Cardiac muscle cell (in vitro differentiated cells and primary cell): Measurements from ENCODE around the gene RING1. TPM values are rescaled to one million over a fixed set of nuclear protein-coding genes. Genes with fewer than 3 reads are reported as not detected.

Experiments
- DNase-seq, 2 donors: peaks; one replicate each; pipeline versions ENCODE4 v3.0.0 to v3.0.0-alpha.2; 2010 to 2017; ENCODE audit warnings: low read depth in 1 of 2, low spot score in 1 of 2
- H3K27ac ChIP-seq: fragments of 200-600 bp; sonication (generic); 2 replicates; pipeline ENCODE4 v1.5.1; 2016
- H3K27me3 ChIP-seq: fragments of 200-600 bp; sonication (generic); 2 replicates; pipeline ENCODE4 v1.6.0; 2016; ENCODE audit warnings: control low read depth
- H3K36me3 ChIP-seq: fragments of 200-600 bp; sonication (generic); 2 replicates; pipeline ENCODE4 v1.5.1; 2016; ENCODE audit warnings: control low read depth
- H3K4me1 ChIP-seq: fragments of 200-600 bp; sonication (generic); 2 replicates; pipeline ENCODE4 v1.8.1; 2017; ENCODE audit warnings: low read depth, mild to moderate bottlenecking, mixed run types
- H3K4me3 ChIP-seq: fragments of 200-600 bp; sonication (generic); 2 replicates; pipeline ENCODE4 v1.5.1; 2016; ENCODE audit warnings: mild to moderate bottlenecking
- H3K9me3 ChIP-seq: fragments of 200-600 bp; sonication (generic); 2 replicates; pipeline ENCODE4 v1.5.1; 2017; ENCODE audit warnings: low read depth, mild to moderate bottlenecking, control low read depth
- polyA plus RNA-seq: library from polyadenylated mRNA; unstranded; fragments of >200 nt; fragmentation: Nextera tagmentation; extraction: Ambion mirVana; gene quantifications from 2 replicates; pipeline ENCODE4 v1.2.1, GENCODE V29; 2016
- total RNA-seq: library from RNA; depleted of rRNA; stranded (reverse); fragments of >200 nt; gene quantifications from 2 replicates; pipeline ENCODE4 v1.2.3, GENCODE V29; 2016
- TF ChIP-seq, protein P1 (sequence below): IDR thresholded peaks from 2 replicates; pipeline ENCODE4 v1.5.1; 2012; ENCODE audit warnings: low read depth, mild to moderate bottlenecking, low read length

Gene RING1
- total and polyA plus RNA-seq, 2 experiments from 2014 or later, result 37.0 to 42.1 TPM

- H3K27me3 ChIP-seq, result no peaks in the 10 kb centered on the region
- no peaks in the 10 kb centered on the region for H3K9me3 ChIP-seq
- DNase-seq, result no peak
- no peak overlapping the region for H3K4me3 ChIP-seq
- TF ChIP-seq, protein P1, sequence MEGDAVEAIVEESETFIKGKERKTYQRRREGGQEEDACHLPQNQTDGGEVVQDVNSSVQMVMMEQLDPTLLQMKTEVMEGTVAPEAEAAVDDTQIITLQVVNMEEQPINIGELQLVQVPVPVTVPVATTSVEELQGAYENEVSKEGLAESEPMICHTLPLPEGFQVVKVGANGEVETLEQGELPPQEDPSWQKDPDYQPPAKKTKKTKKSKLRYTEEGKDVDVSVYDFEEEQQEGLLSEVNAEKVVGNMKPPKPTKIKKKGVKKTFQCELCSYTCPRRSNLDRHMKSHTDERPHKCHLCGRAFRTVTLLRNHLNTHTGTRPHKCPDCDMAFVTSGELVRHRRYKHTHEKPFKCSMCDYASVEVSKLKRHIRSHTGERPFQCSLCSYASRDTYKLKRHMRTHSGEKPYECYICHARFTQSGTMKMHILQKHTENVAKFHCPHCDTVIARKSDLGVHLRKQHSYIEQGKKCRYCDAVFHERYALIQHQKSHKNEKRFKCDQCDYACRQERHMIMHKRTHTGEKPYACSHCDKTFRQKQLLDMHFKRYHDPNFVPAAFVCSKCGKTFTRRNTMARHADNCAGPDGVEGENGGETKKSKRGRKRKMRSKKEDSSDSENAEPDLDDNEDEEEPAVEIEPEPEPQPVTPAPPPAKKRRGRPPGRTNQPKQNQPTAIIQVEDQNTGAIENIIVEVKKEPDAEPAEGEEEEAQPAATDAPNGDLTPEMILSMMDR, result no peak
- no peak overlapping the region for H3K27ac ChIP-seq
- H3K4me1 ChIP-seq, result no peaks in the 10 kb centered on the region
- H3K36me3 ChIP-seq, result no peaks in the 10 kb centered on the region
These were observed 44.5 kb downstream of the RING1 start for GRCh38 chr6:33252759-33253158.

DNA sequence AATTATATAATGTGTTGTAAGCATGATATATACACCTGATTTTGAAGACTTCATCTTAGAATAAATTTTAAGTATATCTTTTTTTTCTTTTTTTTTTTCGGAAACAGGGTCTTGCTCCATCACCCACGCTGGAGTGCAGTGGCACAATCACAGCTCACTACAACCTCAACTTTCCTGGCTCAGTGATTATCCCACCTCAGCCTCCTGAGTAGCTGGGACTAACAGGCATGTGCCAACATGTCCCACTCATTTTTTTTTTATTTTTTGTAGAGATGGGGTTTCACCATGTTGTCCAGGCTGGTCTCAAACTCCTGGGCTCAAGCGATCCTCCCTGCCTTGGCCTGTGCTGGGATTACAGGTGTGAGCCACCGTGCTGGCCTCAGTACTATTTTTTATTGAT is 46.3 kb downstream of the RING1 start:
- DNase-seq, result no peak
- H3K27ac ChIP-seq, result no peak overlapping the region
- no peaks in the 10 kb centered on the region for H3K36me3 ChIP-seq
- H3K4me1 ChIP-seq, result no peaks in the 10 kb centered on the region
- TF ChIP-seq, protein P1, result no peak
- no peaks in the 10 kb centered on the region for H3K27me3 ChIP-seq
- H3K9me3 ChIP-seq, result no peaks in the 10 kb centered on the region
- no peak overlapping the region for H3K4me3 ChIP-seq

GRCh38 chr6:33259032-33259431 is 50.7 kb downstream of the RING1 start:
- TF ChIP-seq, protein P1, result no peak
- no peak overlapping the region for H3K27ac ChIP-seq
- no peaks in the 10 kb centered on the region for H3K4me1 ChIP-seq
- H3K36me3 ChIP-seq, result peaks cover 12% of the 10 kb centered on the region
- no peak for DNase-seq
- H3K9me3 ChIP-seq, result no peaks in the 10 kb centered on the region
- no peaks in the 10 kb centered on the region for H3K27me3 ChIP-seq
- no peak overlapping the region for H3K4me3 ChIP-seq

Other genes starting within 250 kb of the RING1 start
- 167 and 232 TPM in 2 replicates for gene BRD2, start 239.9 kb upstream of the RING1 start, total RNA-seq
- gene BRD2, start 239.9 kb upstream of the RING1 start, polyA plus RNA-seq, result 137 and 166 TPM in 2 replicates
- 0.25 and 0.74 TPM in 2 replicates for gene HLA-DOA, start 198.9 kb upstream of the RING1 start, total RNA-seq
- 0.57 TPM in 1 of 2 replicates, not detected in the other for gene HLA-DOA, start 198.9 kb upstream of the RING1 start, polyA plus RNA-seq
- 0.21 and 1.1 TPM in 2 replicates for gene HLA-DPA1, start 134.9 kb upstream of the RING1 start, total RNA-seq
- 1.2 and 1.9 TPM in 2 replicates for gene HLA-DPA1, start 134.9 kb upstream of the RING1 start, polyA plus RNA-seq
- gene HLA-DPB1, start 132.5 kb upstream of the RING1 start, total RNA-seq, result 14.3 and 26.1 TPM in 2 replicates
- 8.6 and 11.1 TPM in 2 replicates for gene HLA-DPB1, start 132.5 kb upstream of the RING1 start, polyA plus RNA-seq
- gene COL11A2, start 16.0 kb upstream of the RING1 start, total RNA-seq, result 70.6 and 94.6 TPM in 2 replicates
- 59.6 and 63.8 TPM in 2 replicates for gene COL11A2, start 16.0 kb upstream of the RING1 start, polyA plus RNA-seq
- 38.1 and 46.7 TPM in 2 replicates for gene RXRB, start 7.8 kb upstream of the RING1 start, total RNA-seq
- 37.8 and 39.6 TPM in 2 replicates for gene RXRB, start 7.8 kb upstream of the RING1 start, polyA plus RNA-seq
- gene SLC39A7, start 7.6 kb upstream of the RING1 start, total RNA-seq, result 147 and 150 TPM in 2 replicates
- 35.1 and 51.3 TPM in 2 replicates for gene SLC39A7, start 7.6 kb upstream of the RING1 start, polyA plus RNA-seq
- 45.4 and 45.7 TPM in 2 replicates for gene HSD17B8, start 3.8 kb upstream of the RING1 start, total RNA-seq
- 47.6 and 68.0 TPM in 2 replicates for gene HSD17B8, start 3.8 kb upstream of the RING1 start, polyA plus RNA-seq
- 34.4 and 37.1 TPM in 2 replicates for gene VPS52, start 63.4 kb downstream of the RING1 start, total RNA-seq
- gene VPS52, start 63.4 kb downstream of the RING1 start, polyA plus RNA-seq, result 55.2 and 64.8 TPM in 2 replicates
- gene RPS18, start 63.6 kb downstream of the RING1 start, total RNA-seq, result 2,022 and 2,161 TPM in 2 replicates
- gene RPS18, start 63.6 kb downstream of the RING1 start, polyA plus RNA-seq, result 1,298 and 1,698 TPM in 2 replicates
- gene B3GALT4, start 68.6 kb downstream of the RING1 start, total RNA-seq, result 11.7 and 15.5 TPM in 2 replicates
- 11.0 and 15.8 TPM in 2 replicates for gene B3GALT4, start 68.6 kb downstream of the RING1 start, polyA plus RNA-seq
- gene WDR46, start 80.7 kb downstream of the RING1 start, total RNA-seq, result 34.8 and 58.9 TPM in 2 replicates
- gene WDR46, start 80.7 kb downstream of the RING1 start, polyA plus RNA-seq, result 46.3 and 70.4 TPM in 2 replicates
- 72.8 and 95.3 TPM in 2 replicates for gene PFDN6, start 81.1 kb downstream of the RING1 start, total RNA-seq
- 34.2 and 35.1 TPM in 2 replicates for gene PFDN6, start 81.1 kb downstream of the RING1 start, polyA plus RNA-seq
- gene RGL2, start 90.4 kb downstream of the RING1 start, total RNA-seq, result 61.8 and 89.8 TPM in 2 replicates
- 86.1 and 115 TPM in 2 replicates for gene RGL2, start 90.4 kb downstream of the RING1 start, polyA plus RNA-seq
- gene TAPBP, start 105.6 kb downstream of the RING1 start, total RNA-seq, result 29.9 and 36.4 TPM in 2 replicates
- 30.8 and 39.2 TPM in 2 replicates for gene TAPBP, start 105.6 kb downstream of the RING1 start, polyA plus RNA-seq
- 37.0 and 48.0 TPM in 2 replicates for gene ZBTB22, start 109.2 kb downstream of the RING1 start, total RNA-seq
- 29.1 and 40.7 TPM in 2 replicates for gene ZBTB22, start 109.2 kb downstream of the RING1 start, polyA plus RNA-seq
- gene DAXX, start 114.5 kb downstream of the RING1 start, total RNA-seq, result 27.6 and 44.3 TPM in 2 replicates
- 38.7 and 39.9 TPM in 2 replicates for gene DAXX, start 114.5 kb downstream of the RING1 start, polyA plus RNA-seq
- gene KIFC1, start 183.3 kb downstream of the RING1 start, total RNA-seq, result 14.0 and 69.2 TPM in 2 replicates
- gene KIFC1, start 183.3 kb downstream of the RING1 start, polyA plus RNA-seq, result 9.4 and 33.3 TPM in 2 replicates
- gene PHF1, start 202.5 kb downstream of the RING1 start, total RNA-seq, result 61.9 and 116 TPM in 2 replicates
- gene PHF1, start 202.5 kb downstream of the RING1 start, polyA plus RNA-seq, result 34.5 and 62.1 TPM in 2 replicates
- 304 and 348 TPM in 2 replicates for gene CUTA, start 209.6 kb downstream of the RING1 start, total RNA-seq
- gene CUTA, start 209.6 kb downstream of the RING1 start, polyA plus RNA-seq, result 426 and 501 TPM in 2 replicates
- gene SYNGAP1, start 211.6 kb downstream of the RING1 start, total RNA-seq, result 14.9 and 20.2 TPM in 2 replicates
- 6.8 and 10.5 TPM in 2 replicates for gene SYNGAP1, start 211.6 kb downstream of the RING1 start, polyA plus RNA-seq
- 5.5 and 7.8 TPM in 2 replicates for gene ZBTB9, start 246.1 kb downstream of the RING1 start, total RNA-seq
- gene ZBTB9, start 246.1 kb downstream of the RING1 start, polyA plus RNA-seq, result 9.5 and 11.2 TPM in 2 replicates